ENCODE results near the gene MLEC.

MLEC gene

DNA sequence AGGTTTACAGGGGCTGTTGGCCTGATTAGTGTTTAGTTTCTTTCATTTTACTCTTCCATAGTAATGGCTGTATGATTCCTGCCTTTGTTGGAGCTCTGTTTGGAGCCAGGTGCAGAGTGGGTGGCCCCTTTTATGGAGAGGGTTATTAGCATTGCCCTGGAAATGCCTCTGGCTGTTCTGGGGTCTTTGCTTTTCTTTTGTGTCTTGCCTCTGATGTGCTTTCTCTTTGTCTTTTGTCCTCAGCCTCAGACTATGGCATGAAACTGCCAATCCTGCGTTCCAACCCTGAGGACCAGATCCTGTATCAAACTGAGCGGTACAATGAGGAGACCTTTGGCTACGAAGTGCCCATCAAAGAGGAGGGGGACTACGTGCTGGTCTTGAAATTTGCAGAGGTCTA, 6.9 kb downstream of the MLEC start:
- Histone ChIP-seq H3K23ac (ENCODE audit: low read depth, low read length, poor library complexity) (no peak overlapping the region), H2AFZ (ENCODE audit: low read length) (no peak overlapping the region)

DNA sequence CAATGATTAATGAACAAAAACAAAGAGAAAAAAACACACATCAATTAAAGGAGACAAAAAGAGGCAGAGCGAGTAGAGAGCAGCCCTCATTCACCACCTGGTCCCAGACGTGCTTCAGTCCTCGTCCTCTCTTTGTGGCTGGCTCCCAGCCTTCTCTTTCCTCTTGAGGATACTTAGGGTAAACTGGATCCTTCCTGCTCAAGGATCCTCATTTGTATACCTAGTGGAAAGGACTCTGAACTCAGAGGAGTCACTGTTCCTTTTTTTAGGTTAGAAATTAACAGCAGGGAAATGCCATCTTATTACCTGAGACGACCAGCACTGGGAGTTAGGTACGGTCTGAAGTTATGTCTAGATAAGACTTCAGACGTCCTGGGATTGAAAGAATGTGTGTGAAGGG, 9.7 kb downstream of the MLEC start:
- Histone ChIP-seq H4K8ac (ENCODE audit: low read depth, low read length) (no peak overlapping the region), H3K18ac (ENCODE audit: low read length) (no peak overlapping the region), H3K4me1 (ENCODE audit: control insufficient read depth in 2 of 2, insufficient read depth in 1 of 2, low read depth in 1 of 2, low read length in 2 of 2) (peaks cover 8 to 31% of the 10 kb centered on the region in 2 donors), H3K79me1 (ENCODE audit: low read depth, low read length) (no peaks in the 10 kb centered on the region), H2AK5ac (ENCODE audit: low read depth, low read length) (no peak overlapping the region), H3K36me3 (replicated peaks in 1 of 2; ENCODE audit: control insufficient read depth in 2 of 2, insufficient read depth in 2 of 2, low read length in 2 of 2) (peaks cover 44 to 75% of the 10 kb centered on the region in 2 donors), H3K27me3 (ENCODE audit: control insufficient read depth in 3 of 3, insufficient read depth in 3 of 3, low read depth in 1 of 3, low read length in 3 of 3) (no peaks in the 10 kb centered on the region), H2BK15ac (ENCODE audit: low read length) (no peak overlapping the region), H2BK5ac (ENCODE audit: low read length) (no peak overlapping the region), H2BK12ac (ENCODE audit: low read length) (no peak overlapping the region), H3K4ac (ENCODE audit: low read length) (no peak overlapping the region), H3K4me2 (ENCODE audit: insufficient read depth, low read length, poor library complexity, severe bottlenecking) (no peak overlapping the region), H4K91ac (ENCODE audit: low read depth, low read length, poor library complexity) (no peak overlapping the region), H3K4me3 (ENCODE audit: low read length in 2 of 2) (no peak overlapping the region), H3K9me3 (replicated peaks in 1 of 2; ENCODE audit: control insufficient read depth in 2 of 2, insufficient read depth in 1 of 2, low read depth in 1 of 2, low read length in 2 of 2) (no peaks in the 10 kb centered on the region), H2AFZ (ENCODE audit: low read length) (no peak overlapping the region), H3K23ac (ENCODE audit: low read depth, low read length, poor library complexity) (no peak overlapping the region), H2BK120ac (ENCODE audit: low read depth, low read length) (no peak overlapping the region), H3K14ac (ENCODE audit: low read length) (no peak overlapping the region), H3K9ac (ENCODE audit: low read depth, low read length, poor library complexity) (no peak overlapping the region), H3K27ac (replicated peaks; ENCODE audit: low read length) (no peak overlapping the region)
- no CpG with 5 or more reads among the region's 6 CpGs for WGBS, 2 donors (ENCODE audit: extremely low coverage in 2 of 2, insufficient read length in 2 of 2, insufficient replicate concordance in 1 of 2)
- no peak for DNase-seq (ENCODE audit: low spot score)

More for the DNA sequence above, 6.9 kb downstream of the MLEC start:
- DNase-seq (ENCODE audit: low spot score): peak; percentile 53
- H4K91ac ChIP-seq (ENCODE audit: low read depth, low read length, poor library complexity): no peak overlapping the region
- no peak overlapping the region for H3K18ac ChIP-seq (ENCODE audit: low read length)
- no peak overlapping the region for H3K4ac ChIP-seq (ENCODE audit: low read length)
- H3K27ac ChIP-seq (replicated peaks; ENCODE audit: low read length): peak overlapping the region; percentile 45
- peaks cover 14 to 52% of the 10 kb centered on the region in 2 donors for H3K4me1 ChIP-seq (ENCODE audit: control insufficient read depth in 2 of 2, insufficient read depth in 1 of 2, low read depth in 1 of 2, low read length in 2 of 2)
- H3K36me3 ChIP-seq (replicated peaks in 1 of 2; ENCODE audit: control insufficient read depth in 2 of 2, insufficient read depth in 2 of 2, low read length in 2 of 2): peaks cover 29 to 56% of the 10 kb centered on the region in 2 donors
- H2BK12ac ChIP-seq (ENCODE audit: low read length): no peak overlapping the region
- no peak overlapping the region for H3K9ac ChIP-seq (ENCODE audit: low read depth, low read length, poor library complexity)
- H4K8ac ChIP-seq (ENCODE audit: low read depth, low read length): no peak overlapping the region
- H3K79me1 ChIP-seq (ENCODE audit: low read depth, low read length): peaks cover 5% of the 10 kb centered on the region
- H3K4me3 ChIP-seq (ENCODE audit: low read length in 2 of 2): no peak overlapping the region
- WGBS, 2 donors (ENCODE audit: extremely low coverage in 2 of 2, insufficient read length in 2 of 2, insufficient replicate concordance in 1 of 2): no CpG with 5 or more reads among the region's 4 CpGs
- no peak overlapping the region for H2AK5ac ChIP-seq (ENCODE audit: low read depth, low read length)
- H3K4me2 ChIP-seq (ENCODE audit: insufficient read depth, low read length, poor library complexity, severe bottlenecking): no peak overlapping the region
- H2BK5ac ChIP-seq (ENCODE audit: low read length): no peak overlapping the region
- H3K9me3 ChIP-seq (replicated peaks in 1 of 2; ENCODE audit: control insufficient read depth in 2 of 2, insufficient read depth in 1 of 2, low read depth in 1 of 2, low read length in 2 of 2): no peaks in the 10 kb centered on the region
- no peak overlapping the region for H3K14ac ChIP-seq (ENCODE audit: low read length)
- H3K27me3 ChIP-seq (ENCODE audit: control insufficient read depth in 3 of 3, insufficient read depth in 3 of 3, low read depth in 1 of 3, low read length in 3 of 3): no peaks in the 10 kb centered on the region
- no peak overlapping the region for H2BK120ac ChIP-seq (ENCODE audit: low read depth, low read length)
- H2BK15ac ChIP-seq (ENCODE audit: low read length): no peak overlapping the region

- Histone ChIP-seq H3K4ac (ENCODE audit: low read length) (no peak overlapping the region), H3K4me2 (ENCODE audit: insufficient read depth, low read length, poor library complexity, severe bottlenecking) (no peak overlapping the region), H3K36me3 (replicated peaks in 1 of 2; ENCODE audit: control insufficient read depth in 2 of 2, insufficient read depth in 2 of 2, low read length in 2 of 2) (peaks cover 44 to 82% of the 10 kb centered on the region in 2 donors), H2AK5ac (ENCODE audit: low read depth, low read length) (no peak overlapping the region), H2BK120ac (ENCODE audit: low read depth, low read length) (no peak overlapping the region), H3K79me1 (ENCODE audit: low read depth, low read length) (no peaks in the 10 kb centered on the region), H3K18ac (ENCODE audit: low read length) (no peak overlapping the region), H4K91ac (ENCODE audit: low read depth, low read length, poor library complexity) (no peak overlapping the region), H3K4me1 (ENCODE audit: control insufficient read depth in 2 of 2, insufficient read depth in 1 of 2, low read depth in 1 of 2, low read length in 2 of 2) (peaks cover 8 to 26% of the 10 kb centered on the region in 2 donors), H3K9ac (ENCODE audit: low read depth, low read length, poor library complexity) (no peak overlapping the region), H3K23ac (ENCODE audit: low read depth, low read length, poor library complexity) (no peak overlapping the region), H2BK5ac (ENCODE audit: low read length) (no peak overlapping the region), H2BK12ac (ENCODE audit: low read length) (no peak overlapping the region), H2BK15ac (ENCODE audit: low read length) (no peak overlapping the region), H3K14ac (ENCODE audit: low read length) (no peak overlapping the region), H4K8ac (ENCODE audit: low read depth, low read length) (no peak overlapping the region), H3K4me3 (ENCODE audit: low read length in 2 of 2) (no peak overlapping the region), H3K27ac (replicated peaks; ENCODE audit: low read length) (no peak overlapping the region), H3K27me3 (ENCODE audit: control insufficient read depth in 3 of 3, insufficient read depth in 3 of 3, low read depth in 1 of 3, low read length in 3 of 3) (no peaks in the 10 kb centered on the region), H2AFZ (ENCODE audit: low read length) (no peak overlapping the region), H3K9me3 (replicated peaks in 1 of 2; ENCODE audit: control insufficient read depth in 2 of 2, insufficient read depth in 1 of 2, low read depth in 1 of 2, low read length in 2 of 2) (no peaks in the 10 kb centered on the region)
- WGBS, 2 donors (ENCODE audit: extremely low coverage in 2 of 2, insufficient read length in 2 of 2, insufficient replicate concordance in 1 of 2): no CpG with 5 or more reads among the region's 1 CpG
- no peak for DNase-seq (ENCODE audit: low spot score)
These were observed 10.4 kb downstream of the MLEC start for GRCh38 chr12:120697344-120697743.

DNA sequence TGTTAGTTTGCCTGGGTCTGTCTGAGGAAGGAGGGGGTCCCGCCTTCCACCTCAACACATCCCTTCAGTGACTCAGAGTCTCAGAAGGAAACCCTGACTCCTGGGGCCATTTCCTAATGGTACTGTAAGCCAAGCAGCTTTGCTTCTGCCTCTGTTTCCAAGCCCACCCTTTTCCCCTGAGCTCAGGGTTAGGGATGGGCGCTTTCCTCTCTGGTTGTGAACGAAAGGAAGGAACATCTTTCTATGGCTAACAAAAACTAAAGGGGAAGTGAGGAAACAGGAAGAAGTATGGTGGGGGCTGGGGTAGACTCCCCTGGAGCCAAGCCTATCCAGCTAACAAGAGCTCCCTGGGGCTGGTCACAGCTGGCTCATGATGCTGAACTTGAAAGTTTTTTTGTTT, 11.7 kb downstream of the MLEC start:
- H2BK120ac ChIP-seq (ENCODE audit: low read depth, low read length): no peak overlapping the region
- H2BK5ac ChIP-seq (ENCODE audit: low read length): no peak overlapping the region
- no peak overlapping the region for H3K14ac ChIP-seq (ENCODE audit: low read length)
- H3K9me3 ChIP-seq (replicated peaks in 1 of 2; ENCODE audit: control insufficient read depth in 2 of 2, insufficient read depth in 1 of 2, low read depth in 1 of 2, low read length in 2 of 2): no peaks in the 10 kb centered on the region
- peaks cover 48 to 95% of the 10 kb centered on the region in 2 donors for H3K36me3 ChIP-seq (replicated peaks in 1 of 2; ENCODE audit: control insufficient read depth in 2 of 2, insufficient read depth in 2 of 2, low read length in 2 of 2)
- WGBS, 2 donors (ENCODE audit: extremely low coverage in 2 of 2, insufficient read length in 2 of 2, insufficient replicate concordance in 1 of 2): no CpG with 5 or more reads among the region's 3 CpGs
- no peak overlapping the region for H3K9ac ChIP-seq (ENCODE audit: low read depth, low read length, poor library complexity)
- H2BK12ac ChIP-seq (ENCODE audit: low read length): no peak overlapping the region
- H3K18ac ChIP-seq (ENCODE audit: low read length): no peak overlapping the region
- H3K27ac ChIP-seq (replicated peaks; ENCODE audit: low read length): no peak overlapping the region
- H3K4me1 ChIP-seq (ENCODE audit: control insufficient read depth in 2 of 2, insufficient read depth in 1 of 2, low read depth in 1 of 2, low read length in 2 of 2): peaks cover 5 to 13% of the 10 kb centered on the region in 2 donors
- DNase-seq (ENCODE audit: low spot score): no peak
- H3K4me2 ChIP-seq (ENCODE audit: insufficient read depth, low read length, poor library complexity, severe bottlenecking): no peak overlapping the region
- H2AK5ac ChIP-seq (ENCODE audit: low read depth, low read length): no peak overlapping the region
- no peak overlapping the region for H4K8ac ChIP-seq (ENCODE audit: low read depth, low read length)
- H3K4ac ChIP-seq (ENCODE audit: low read length): no peak overlapping the region
- no peaks in the 10 kb centered on the region for H3K27me3 ChIP-seq (ENCODE audit: control insufficient read depth in 3 of 3, insufficient read depth in 3 of 3, low read depth in 1 of 3, low read length in 3 of 3)
- H4K91ac ChIP-seq (ENCODE audit: low read depth, low read length, poor library complexity): no peak overlapping the region
- no peak overlapping the region for H2AFZ ChIP-seq (ENCODE audit: low read length)
- no peak overlapping the region for H3K4me3 ChIP-seq (ENCODE audit: low read length in 2 of 2)
- H3K23ac ChIP-seq (ENCODE audit: low read depth, low read length, poor library complexity): no peak overlapping the region
- H2BK15ac ChIP-seq (ENCODE audit: low read length): no peak overlapping the region
- no peaks in the 10 kb centered on the region for H3K79me1 ChIP-seq (ENCODE audit: low read depth, low read length)
